Activated naive CD4-positive, alpha-beta T cell treated with anti-CD3 and anti-CD28 coated beads for 36 hours (primary cell): ENCODE data around the gene RHBDL1. TPM values are rescaled to one million over a fixed set of nuclear protein-coding genes. Genes with fewer than 3 reads are reported as not detected.

Source experiments
- CTCF ChIA-PET: fragments of 350-600 bp; sonication (Branson Sonifier 250); formaldehyde crosslinking; loops from one replicate; lab custom pipeline; 2021; ENCODE audit warnings: antibody characterized with exemption; lab: Charles Lee
- DNase-seq: peaks from one replicate; pipeline ENCODE4 v3.0.0-alpha.2; 2020
- H3K27ac Mint-ChIP-seq: one replicate; pipeline ENCODE4 v1.8.0; 2021; ENCODE audit warnings: mild to moderate bottlenecking, mixed read lengths
- H3K27me3 Mint-ChIP-seq: one replicate; pipeline ENCODE4 v1.8.0; 2021; ENCODE audit warnings: low read depth, mixed read lengths
- H3K36me3 Mint-ChIP-seq: one replicate; pipeline ENCODE4 v1.8.0; 2021; ENCODE audit warnings: low read depth, mixed read lengths
- H3K4me1 Mint-ChIP-seq: one replicate; pipeline ENCODE4 v1.8.0; 2021; ENCODE audit warnings: low read depth, mixed read lengths
- H3K4me3 Mint-ChIP-seq: one replicate; pipeline ENCODE4 v1.8.0; 2021; ENCODE audit warnings: mild to moderate bottlenecking, moderate library complexity, mixed read lengths
- H3K9me3 Mint-ChIP-seq: one replicate; pipeline ENCODE4 v1.8.0; 2021; ENCODE audit warnings: mixed read lengths
- intact Hi-C: fragments of 100-400 bp; cut with micrococcal nuclease; formaldehyde crosslinking; loops from one replicate; pipeline ENCODE4 v1.15.1; 2023
- total RNA-seq, 2 experiments: library from RNA; stranded (reverse); gene quantifications; one replicate each; pipeline ENCODE4 v1.2.3, GENCODE V29; 2021

The RHBDL1 gene
- total RNA-seq, 2 experiments from 2014 or later, result 0.60 to 0.94 TPM

DNA sequence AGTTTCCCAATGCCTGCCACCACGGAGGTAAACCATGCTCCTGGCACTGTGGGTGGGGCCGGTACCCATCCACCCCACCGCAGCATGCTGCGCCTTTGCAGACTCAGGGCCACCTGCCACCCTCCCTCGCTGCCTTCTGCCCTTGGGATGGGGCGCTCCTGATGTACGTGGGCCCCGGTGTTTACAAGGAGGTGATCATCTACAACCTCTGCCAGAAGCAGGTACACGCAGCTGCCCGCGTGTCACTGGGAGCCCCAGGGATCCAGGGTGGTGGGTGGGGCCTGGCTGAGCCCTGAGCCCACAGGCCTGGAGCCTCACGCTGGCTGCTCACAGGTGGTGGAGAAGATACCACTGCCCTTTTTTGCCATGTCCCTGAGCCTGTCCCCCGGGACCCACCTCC is 8.9 kb upstream of the RHBDL1 start:
- H3K4me3 Mint-ChIP-seq, result no peak overlapping the region
- no peaks in the 10 kb centered on the region for H3K27me3 Mint-ChIP-seq
- DNase-seq, result no peak
- intact Hi-C loops, result loop anchor here (5.0 kb wide), 1 partner anchor 274 kb away; no protein-coding TSS in a partner anchor
- H3K36me3 Mint-ChIP-seq, result peaks cover 13% of the 10 kb centered on the region
- peaks cover 11% of the 10 kb centered on the region for H3K4me1 Mint-ChIP-seq
- no peaks in the 10 kb centered on the region for H3K9me3 Mint-ChIP-seq
- no peak overlapping the region for H3K27ac Mint-ChIP-seq
- CTCF ChIA-PET, result no interaction called here

DNA sequence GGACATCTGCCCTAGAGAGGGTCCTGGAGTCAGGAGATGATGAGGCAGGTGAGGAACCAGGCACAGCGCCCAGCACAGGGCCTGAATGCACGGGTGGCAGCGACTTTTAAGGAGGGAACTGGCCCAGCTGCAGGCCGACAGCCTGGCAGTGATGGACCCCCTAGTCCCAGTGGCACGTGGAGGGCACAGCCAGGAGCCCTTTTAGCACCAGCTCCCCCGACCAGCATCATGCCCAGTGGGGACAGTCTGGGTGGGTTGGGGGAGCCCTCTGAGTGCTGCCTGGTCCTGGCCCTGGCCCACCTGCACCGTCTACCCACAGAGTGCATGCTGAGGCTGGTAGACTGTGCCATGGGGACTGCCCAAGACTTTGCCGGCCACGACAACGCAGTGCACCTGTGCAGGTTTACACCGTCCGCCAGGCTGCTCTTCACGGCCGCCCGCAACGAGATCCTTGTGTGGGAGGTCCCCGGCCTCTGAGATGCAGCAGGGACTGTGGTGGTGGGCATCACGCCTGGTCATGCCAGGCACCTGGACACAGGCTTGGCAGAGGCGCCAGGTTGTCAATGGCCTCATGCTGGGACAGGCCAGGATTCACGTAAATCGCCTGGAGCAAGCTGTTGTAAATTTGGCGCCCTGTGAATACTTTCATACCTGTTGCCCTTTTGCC is 8.2 kb upstream of the RHBDL1 start:
- intact Hi-C loops, result loop anchor here (1.0 to 5.0 kb wide), 2 partner anchors 18 to 275 kb away; partner anchors contain the start of gene WDR90
- H3K9me3 Mint-ChIP-seq, result no peaks in the 10 kb centered on the region
- H3K4me3 Mint-ChIP-seq, result peak overlapping the region; percentile 78
- H3K36me3 Mint-ChIP-seq, result peaks cover 13% of the 10 kb centered on the region
- CTCF ChIA-PET, result interaction anchor here (0.6 to 1.6 kb wide), 5 partner anchors 9 to 475 kb away, joined by 3 read pairs; no protein-coding TSS in a partner anchor
- H3K4me1 Mint-ChIP-seq, result peaks cover 11% of the 10 kb centered on the region
- no peak for DNase-seq
- peak overlapping the region; percentile 83 for H3K27ac Mint-ChIP-seq
- no peaks in the 10 kb centered on the region for H3K27me3 Mint-ChIP-seq

DNA sequence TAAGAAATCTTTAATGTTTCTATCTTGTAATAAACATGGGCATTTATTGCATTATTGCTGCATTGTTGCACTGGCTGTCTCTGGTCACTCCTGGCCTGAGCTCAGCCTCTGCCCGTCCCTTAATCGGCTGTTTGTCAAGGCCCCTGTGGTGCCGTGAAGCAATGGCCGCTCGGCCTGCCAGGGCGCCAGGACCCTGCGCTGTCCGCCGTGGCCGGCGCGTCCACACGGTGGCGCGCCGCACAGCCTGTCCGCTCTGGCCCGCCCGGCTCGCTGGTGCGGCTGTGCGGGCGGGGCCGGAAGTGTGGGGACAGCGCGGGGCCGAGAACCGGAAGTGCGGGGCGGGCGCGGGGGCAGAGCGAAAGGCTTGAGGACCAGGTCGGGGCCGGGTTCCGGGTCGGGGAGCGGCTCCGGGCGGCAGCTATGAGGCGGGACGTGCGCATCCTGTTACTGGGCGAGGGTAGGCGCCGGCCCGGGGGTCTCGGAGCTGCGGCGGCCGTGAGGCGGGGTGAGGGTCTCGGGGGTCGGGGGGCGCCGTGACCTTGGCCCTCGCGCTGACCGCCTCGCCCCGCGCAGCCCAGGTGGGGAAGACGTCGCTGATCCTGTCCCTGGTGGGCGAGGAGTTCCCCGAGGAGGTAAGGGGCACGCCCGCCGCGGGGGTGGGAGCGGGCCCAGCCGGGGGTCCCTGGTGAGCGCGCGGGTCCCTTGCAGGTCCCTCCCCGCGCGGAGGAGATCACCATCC is 7.5 kb upstream of the RHBDL1 start, which contains the start of gene RHOT2:
TSS of gene RHOT2 (plus strand) at position 353 of the 739 bp plus-strand sequence. CDS start at position 421, 68 bp downstream.
- H3K4me3 Mint-ChIP-seq, result peak within 1 kb of the TSS; percentile 78
- peak; percentile 94 for DNase-seq
- no peaks in the 10 kb centered on the region for H3K9me3 Mint-ChIP-seq
- CTCF ChIA-PET, result interaction anchor here (0.6 to 1.6 kb wide), 5 partner anchors 8 to 475 kb away, joined by 3 read pairs; no protein-coding TSS in a partner anchor
- peaks cover 16% of the 10 kb centered on the region for H3K36me3 Mint-ChIP-seq
- intact Hi-C loops, result loop anchor here (1.0 to 5.0 kb wide), 4 partner anchors 12 to 276 kb away; partner anchors contain the start of genes STUB1, WDR24 and WDR90
- H3K27me3 Mint-ChIP-seq, result no peaks in the 10 kb centered on the region
- peaks cover 11% of the 10 kb centered on the region for H3K4me1 Mint-ChIP-seq
- H3K27ac Mint-ChIP-seq, result peak within 1 kb of the TSS; percentile 83

DNA sequence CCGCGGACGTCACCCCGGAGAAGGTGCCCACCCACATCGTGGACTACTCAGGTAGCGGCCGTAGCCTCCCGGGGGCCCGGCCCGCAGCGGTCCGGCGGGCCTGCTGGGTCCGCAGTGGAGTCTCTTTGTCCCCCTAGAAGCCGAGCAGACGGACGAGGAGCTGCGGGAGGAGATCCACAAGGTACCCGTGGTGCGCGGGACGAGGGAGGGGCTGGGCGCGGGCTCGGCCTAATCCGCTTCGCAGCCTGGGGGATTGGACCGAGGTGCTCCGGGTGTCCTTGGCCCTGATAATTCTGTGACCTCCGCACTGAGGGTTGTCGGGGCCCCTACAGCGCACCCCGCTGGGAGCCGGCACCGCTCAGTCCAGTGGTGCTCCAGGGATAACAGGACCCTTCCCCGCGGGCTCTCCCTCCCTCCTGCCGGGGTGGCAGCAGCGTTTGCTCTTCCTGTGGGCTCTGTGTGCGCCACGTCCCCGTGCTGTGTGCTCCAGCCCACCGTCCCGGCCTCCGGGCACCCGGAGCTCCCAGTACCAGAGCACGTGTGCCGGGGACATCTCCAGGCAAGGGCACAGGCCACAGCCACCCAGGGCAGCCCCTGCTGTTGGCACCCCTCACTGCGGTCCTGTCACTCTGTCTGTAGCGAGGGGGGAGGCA is 6.8 kb upstream of the RHBDL1 start:
- H3K36me3 Mint-ChIP-seq, result peaks cover 16% of the 10 kb centered on the region
- CTCF ChIA-PET, result interaction anchor here (1.0 to 1.6 kb wide), 2 partner anchors 8 to 66 kb away, joined by 3 read pairs; no protein-coding TSS in a partner anchor
- H3K4me1 Mint-ChIP-seq, result peaks cover 11% of the 10 kb centered on the region
- H3K27me3 Mint-ChIP-seq, result no peaks in the 10 kb centered on the region
- no peak for DNase-seq
- intact Hi-C loops, result loop anchor here (1.0 to 5.0 kb wide), 3 partner anchors 12 to 276 kb away; partner anchors contain the start of genes STUB1 and WDR24
- peak overlapping the region; percentile 78 for H3K4me3 Mint-ChIP-seq
- H3K27ac Mint-ChIP-seq, result peak overlapping the region; percentile 46
- no peaks in the 10 kb centered on the region for H3K9me3 Mint-ChIP-seq

DNA sequence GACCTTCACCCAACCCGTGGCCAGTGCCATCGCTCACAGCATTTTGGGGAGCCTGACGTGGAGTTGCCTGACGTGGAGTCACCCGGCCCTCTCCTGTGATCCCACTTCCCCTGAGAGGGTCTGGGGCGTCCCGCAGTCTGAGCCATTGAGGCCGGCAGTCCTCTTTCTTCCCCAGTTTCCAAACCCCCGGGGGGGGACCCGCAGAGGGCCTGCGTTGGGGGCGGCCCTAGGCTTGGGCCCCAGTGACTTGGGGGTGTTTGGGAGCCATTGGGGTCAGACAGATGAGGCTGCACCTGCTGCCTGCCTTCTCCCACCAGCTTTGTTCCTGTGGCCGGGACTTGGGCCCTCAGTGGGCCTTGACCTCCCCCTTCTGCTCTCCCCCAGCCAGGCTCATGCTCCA is 5.8 kb upstream of the RHBDL1 start:
- H3K27ac Mint-ChIP-seq, result no peak overlapping the region
- DNase-seq, result no peak
- CTCF ChIA-PET, result no interaction called here
- H3K27me3 Mint-ChIP-seq, result no peaks in the 10 kb centered on the region
- no peaks in the 10 kb centered on the region for H3K9me3 Mint-ChIP-seq
- H3K36me3 Mint-ChIP-seq, result peaks cover 14% of the 10 kb centered on the region
- H3K4me1 Mint-ChIP-seq, result peaks cover 11% of the 10 kb centered on the region
- H3K4me3 Mint-ChIP-seq, result peak overlapping the region; percentile 78
- intact Hi-C loops, result loop anchor here (5.0 kb wide), 1 partner anchor 277 kb away; no protein-coding TSS in a partner anchor

DNA sequence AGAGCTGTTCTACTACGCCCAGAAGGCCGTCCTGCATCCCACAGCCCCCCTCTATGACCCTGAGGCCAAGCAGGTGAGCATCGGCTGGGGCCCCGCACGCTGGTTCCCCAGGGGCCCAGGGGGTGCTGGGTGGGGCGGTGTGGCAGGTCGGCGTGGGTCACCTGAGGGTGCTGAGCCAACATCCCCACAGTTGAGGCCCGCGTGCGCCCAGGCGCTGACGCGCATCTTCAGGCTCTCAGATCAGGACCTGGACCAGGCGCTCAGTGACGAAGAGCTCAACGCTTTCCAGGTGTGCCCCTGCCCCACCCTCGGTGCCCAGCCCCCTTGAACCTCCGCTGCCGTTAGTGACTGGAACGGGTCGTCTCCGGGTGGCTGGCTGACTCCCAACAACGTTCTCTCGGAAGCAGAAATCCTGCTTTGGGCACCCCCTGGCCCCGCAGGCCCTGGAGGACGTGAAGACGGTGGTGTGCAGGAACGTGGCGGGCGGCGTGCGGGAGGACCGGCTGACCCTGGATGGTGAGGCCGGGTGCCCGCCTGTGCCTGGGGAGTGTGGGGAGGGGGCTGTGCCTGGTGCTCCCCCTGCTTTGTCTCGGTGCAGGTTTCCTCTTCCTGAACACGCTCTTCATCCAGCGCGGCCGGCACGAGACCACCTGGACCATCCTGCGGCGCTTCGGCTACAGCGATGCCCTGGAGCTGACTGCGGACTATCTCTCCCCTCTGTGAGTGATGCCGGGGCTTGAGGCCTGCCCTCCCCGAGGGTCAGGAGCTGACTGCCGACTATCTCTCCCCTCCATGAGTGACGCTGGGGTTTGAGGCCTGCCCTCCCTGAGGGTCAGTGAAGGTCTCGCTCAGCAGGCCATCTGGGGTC is 4.8 kb upstream of the RHBDL1 start:
- Mint-ChIP-seq H3K9me3 (no peaks in the 10 kb centered on the region), H3K4me3 (no peak overlapping the region), H3K4me1 (peaks cover 17% of the 10 kb centered on the region), H3K27ac (no peak overlapping the region), H3K27me3 (peaks cover 3% of the 10 kb centered on the region), H3K36me3 (peaks cover 14% of the 10 kb centered on the region)
- CTCF ChIA-PET, result no interaction called here
- intact Hi-C loops, result no loop called here
- DNase-seq, result no peak

DNA sequence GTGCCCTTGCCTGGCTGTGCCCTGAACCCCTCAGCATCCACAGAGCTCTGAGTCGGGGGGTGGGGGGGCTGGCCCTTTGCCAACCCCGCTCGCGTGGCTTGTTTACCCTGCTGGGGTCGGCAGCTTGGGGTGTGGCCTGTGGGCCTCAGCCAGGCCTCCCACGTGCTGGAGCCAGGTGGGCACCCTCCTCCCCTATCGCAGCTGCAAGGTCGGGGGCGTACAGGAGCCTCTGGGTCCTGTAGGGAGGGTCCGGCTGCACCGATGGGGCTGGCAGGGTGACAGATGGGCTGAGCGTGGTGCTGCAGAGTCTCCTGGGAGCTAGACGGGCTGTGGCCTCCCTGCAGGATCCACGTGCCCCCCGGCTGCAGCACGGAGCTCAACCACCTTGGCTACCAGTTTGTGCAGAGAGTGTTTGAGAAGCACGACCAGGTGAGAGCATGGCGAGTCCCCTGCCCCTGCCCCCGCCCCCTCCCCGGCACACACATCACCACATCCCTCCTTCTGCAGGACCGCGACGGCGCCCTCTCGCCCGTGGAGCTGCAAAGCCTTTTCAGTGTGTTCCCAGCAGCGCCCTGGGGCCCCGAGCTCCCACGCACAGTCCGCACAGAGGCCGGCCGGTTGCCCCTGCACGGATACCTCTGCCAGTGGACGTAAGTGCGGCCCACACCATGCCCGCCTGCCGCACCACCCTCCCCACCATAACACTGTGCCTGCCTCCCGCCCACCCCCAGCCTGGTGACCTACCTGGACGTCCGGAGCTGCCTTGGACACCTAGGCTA is 3.9 kb upstream of the RHBDL1 start:
- intact Hi-C loops, result no loop called here
- DNase-seq, result no peak
- H3K27me3 Mint-ChIP-seq, result peaks cover 3% of the 10 kb centered on the region
- CTCF ChIA-PET, result no interaction called here
- peaks cover 18% of the 10 kb centered on the region for H3K4me1 Mint-ChIP-seq
- no peaks in the 10 kb centered on the region for H3K9me3 Mint-ChIP-seq
- H3K36me3 Mint-ChIP-seq, result peaks cover 14% of the 10 kb centered on the region
- no peak overlapping the region for H3K4me3 Mint-ChIP-seq
- no peak overlapping the region for H3K27ac Mint-ChIP-seq

DNA sequence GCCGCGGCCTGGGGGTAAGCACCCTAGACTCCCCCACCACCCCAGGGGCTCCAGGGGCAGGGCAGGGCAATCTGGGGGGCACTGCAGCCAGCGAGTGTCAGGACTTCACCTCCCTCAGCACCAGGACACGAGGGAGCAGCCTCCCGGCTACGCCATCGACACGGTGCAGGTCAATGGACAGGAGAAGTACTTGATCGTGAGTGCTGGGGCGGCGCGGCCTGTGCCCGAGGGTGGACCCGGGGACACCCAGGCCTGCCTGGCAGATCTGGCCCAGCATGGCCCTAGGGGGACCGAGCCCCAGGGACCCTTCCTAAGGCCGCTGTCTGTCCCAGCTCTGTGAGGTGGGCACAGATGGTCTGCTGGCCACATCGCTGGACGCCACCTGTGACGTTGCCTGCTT is 3.1 kb upstream of the RHBDL1 start:
- peaks cover 24% of the 10 kb centered on the region for H3K4me1 Mint-ChIP-seq
- CTCF ChIA-PET, result interaction anchor here (1.1 kb wide), 1 partner anchor 116 kb away, joined by 3 read pairs; the partner anchor contains the start of genes CHTF18 and RPUSD1
- peaks cover 3% of the 10 kb centered on the region for H3K27me3 Mint-ChIP-seq
- DNase-seq, result no peak
- intact Hi-C loops, result no loop called here
- no peak overlapping the region for H3K27ac Mint-ChIP-seq
- H3K36me3 Mint-ChIP-seq, result peaks cover 14% of the 10 kb centered on the region
- H3K9me3 Mint-ChIP-seq, result no peaks in the 10 kb centered on the region
- H3K4me3 Mint-ChIP-seq, result no peak overlapping the region

DNA sequence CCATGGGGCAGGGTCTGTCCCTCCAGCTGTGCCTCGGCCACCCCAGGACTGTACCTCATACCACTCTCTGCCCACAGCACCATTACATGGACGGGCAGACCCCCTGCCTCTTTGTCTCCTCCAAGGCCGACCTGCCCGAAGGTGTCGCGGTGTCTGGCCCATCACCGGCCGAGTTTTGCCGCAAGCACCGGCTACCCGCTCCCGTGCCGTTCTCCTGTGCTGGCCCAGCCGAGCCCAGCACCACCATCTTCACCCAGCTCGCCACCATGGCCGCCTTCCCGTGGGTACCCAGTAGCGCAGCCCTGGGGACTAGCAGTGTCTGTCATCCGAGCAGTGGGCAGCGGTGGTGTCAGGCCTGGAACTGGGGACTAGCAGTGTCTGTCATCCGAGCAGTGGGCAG is 2.6 kb upstream of the RHBDL1 start:
- intact Hi-C loops, result no loop called here
- H3K9me3 Mint-ChIP-seq, result no peaks in the 10 kb centered on the region
- no peak for DNase-seq
- H3K36me3 Mint-ChIP-seq, result peaks cover 14% of the 10 kb centered on the region
- peaks cover 3% of the 10 kb centered on the region for H3K27me3 Mint-ChIP-seq
- no peak overlapping the region for H3K4me3 Mint-ChIP-seq
- CTCF ChIA-PET, result interaction anchor here (1.1 kb wide), 1 partner anchor 116 kb away, joined by 3 read pairs; the partner anchor contains the start of genes CHTF18 and RPUSD1
- peaks cover 20% of the 10 kb centered on the region for H3K4me1 Mint-ChIP-seq
- H3K27ac Mint-ChIP-seq, result no peak overlapping the region

DNA sequence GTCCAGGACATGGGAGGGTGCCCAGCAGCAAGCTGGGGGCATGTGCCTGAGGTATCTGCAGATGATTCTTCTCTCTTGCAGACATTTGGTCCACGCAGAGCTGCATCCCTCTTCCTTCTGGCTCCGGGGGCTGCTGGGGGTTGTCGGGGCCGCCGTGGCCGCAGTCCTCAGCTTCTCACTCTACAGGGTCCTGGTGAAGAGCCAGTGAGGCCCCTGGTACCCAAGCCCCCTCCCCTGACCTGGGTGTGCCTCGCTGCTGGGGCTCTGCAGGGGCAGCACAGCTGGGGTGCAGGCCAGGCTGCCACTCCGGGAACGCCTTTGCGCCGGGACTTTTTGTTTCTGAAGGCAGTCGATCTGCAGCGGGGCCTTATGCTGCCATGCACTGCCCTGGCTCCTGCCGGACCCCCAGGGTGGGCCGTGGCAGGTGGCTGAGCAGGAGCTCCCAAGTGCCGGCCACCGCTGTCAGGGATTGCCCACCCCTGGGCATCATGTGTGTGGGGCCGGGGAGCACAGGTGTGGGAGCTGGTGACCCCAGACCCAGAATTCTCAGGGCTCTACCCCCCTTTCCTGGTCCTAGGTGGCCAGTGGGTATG is 2.0 kb upstream of the RHBDL1 start:
- CTCF ChIA-PET, result interaction anchor here (1.1 kb wide), 1 partner anchor 115 kb away, joined by 3 read pairs; the partner anchor contains the start of genes CHTF18 and RPUSD1

More for the DNA sequence above, 2.0 kb upstream of the RHBDL1 start:
- peaks cover 12% of the 10 kb centered on the region for H3K36me3 Mint-ChIP-seq
- no peak for DNase-seq
- H3K27me3 Mint-ChIP-seq, result peaks cover 3% of the 10 kb centered on the region
- no peaks in the 10 kb centered on the region for H3K9me3 Mint-ChIP-seq
- intact Hi-C loops, result no loop called here
- H3K27ac Mint-ChIP-seq, result no peak overlapping the region
- peaks cover 20% of the 10 kb centered on the region for H3K4me1 Mint-ChIP-seq
- no peak overlapping the region for H3K4me3 Mint-ChIP-seq
